Stimulated activated CD8-positive, alpha-beta memory T cell treated with anti-CD3 and anti-CD28 coated beads, Interleukin-2, amount 100 ng/mL, for 1 hour (primary cell): ENCODE measurements around the gene INHBA.

Experiments
- DNase-seq, 2 donors: peaks; one replicate each; pipeline ENCODE4 v3.0.0-alpha.2; 2020; ENCODE audit warnings: low read depth in 2 of 2

The INHBA gene

DNA sequence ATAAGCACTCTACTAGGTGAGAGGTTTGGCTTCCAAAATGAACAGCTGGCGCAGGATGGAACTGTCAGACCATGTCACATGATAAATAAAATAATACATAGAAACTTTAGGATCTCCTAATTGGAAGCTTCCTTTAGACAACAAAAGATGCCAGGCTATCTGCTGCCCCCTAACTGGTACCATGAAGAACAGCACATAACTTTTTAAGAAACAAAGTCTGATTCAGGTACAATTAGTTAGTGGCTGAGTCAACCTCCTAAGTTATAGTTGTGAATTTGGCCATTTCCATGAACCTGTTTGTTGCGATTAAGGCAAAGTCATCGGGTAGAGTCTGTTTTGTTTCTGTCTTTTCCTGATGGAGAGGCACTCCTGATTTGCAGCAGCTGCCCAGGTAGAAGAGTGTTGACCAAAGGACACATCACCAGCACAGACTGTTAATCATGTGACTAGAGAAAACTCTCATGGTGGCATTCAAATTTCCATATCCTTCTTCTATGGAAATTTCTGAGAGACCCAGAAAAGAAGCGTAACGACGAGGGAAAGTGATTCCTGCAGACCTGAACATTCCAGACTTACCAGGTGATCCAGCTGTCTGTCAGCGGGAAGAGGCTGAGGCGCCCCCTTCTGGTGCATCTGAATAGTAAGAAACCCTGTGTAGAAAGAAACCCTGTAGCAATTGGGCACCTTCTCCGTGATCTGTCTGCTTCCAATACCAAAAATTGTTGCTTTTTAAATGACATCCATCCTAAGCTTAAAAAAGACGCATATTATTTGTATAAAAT is 8.6 kb upstream of the INHBA start:
- DNase-seq = no peak

DNA sequence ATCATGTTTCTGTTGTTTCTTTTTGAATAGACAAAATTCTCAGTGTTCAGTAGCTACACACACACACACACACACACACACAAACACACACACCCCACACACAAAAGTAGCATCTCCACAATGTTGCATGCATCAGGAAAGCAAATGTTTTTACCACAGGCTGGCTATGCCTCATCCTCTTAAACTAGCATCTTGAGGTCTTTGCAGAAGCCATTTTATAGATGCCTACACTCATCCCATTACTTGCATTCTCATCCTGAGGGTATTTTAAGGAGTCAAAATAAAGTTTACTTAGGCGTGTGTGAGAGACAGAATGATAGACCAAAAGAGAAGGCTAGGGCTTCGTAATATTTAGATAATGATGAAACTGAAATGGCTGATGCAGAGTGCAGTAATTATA is 7.9 kb upstream of the INHBA start:
- no peak for DNase-seq

DNA sequence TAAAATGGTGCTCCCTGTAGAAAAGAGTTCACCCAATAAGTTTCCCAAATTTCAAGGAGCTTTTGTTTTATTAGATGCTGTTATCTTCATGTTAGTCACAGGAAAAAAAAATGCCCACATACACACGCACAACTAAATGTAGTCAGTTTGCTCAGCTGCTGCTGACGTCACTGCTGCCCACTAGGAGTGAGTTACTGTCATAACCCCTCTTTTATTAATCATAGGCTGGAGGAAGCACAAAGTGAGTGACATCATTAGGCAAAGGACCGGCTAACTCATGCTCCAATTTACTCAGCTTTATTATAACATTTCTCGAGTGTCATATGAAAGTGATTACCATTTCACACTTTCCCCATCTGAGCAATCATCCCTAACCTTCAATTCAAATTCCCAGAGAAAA is 6.7 kb upstream of the INHBA start:
- DNase-seq = no peak

DNA sequence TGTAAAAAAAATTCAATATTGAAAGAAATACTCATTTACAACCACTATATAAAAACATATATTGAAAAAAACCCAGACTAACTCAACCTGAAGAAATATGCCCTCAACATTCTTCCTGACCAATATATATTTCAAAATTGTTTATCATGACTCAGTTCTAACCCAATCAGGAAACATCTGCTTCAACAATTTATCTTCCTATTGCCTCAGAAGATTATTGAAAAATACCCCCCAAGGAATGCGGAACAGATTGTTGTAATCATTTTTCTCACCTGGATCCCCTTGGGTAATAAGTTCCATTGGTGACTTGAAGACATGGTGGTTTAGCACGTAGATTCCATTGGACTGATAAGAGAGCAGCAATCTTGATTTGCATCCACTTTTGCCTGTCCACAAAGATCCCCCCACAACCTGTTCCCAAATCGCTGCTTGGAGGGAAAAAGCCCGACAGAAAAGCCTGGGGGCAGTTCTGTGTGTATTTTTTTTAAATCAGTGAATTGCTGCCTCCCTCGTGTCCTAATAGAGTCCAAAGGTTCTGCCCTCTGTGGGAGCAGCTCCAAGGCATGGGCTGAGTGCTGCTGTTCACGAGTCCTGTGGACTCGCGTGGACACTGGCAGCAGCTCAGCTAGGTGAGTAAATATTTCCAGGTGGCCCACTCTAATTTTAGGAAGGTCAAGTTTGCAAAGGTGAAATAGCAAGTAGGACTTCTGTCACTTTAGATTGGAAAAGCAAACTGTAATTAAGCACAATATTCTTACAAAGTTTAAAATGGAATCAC is 5.9 kb upstream of the INHBA start:
- DNase-seq = no peak

DNA sequence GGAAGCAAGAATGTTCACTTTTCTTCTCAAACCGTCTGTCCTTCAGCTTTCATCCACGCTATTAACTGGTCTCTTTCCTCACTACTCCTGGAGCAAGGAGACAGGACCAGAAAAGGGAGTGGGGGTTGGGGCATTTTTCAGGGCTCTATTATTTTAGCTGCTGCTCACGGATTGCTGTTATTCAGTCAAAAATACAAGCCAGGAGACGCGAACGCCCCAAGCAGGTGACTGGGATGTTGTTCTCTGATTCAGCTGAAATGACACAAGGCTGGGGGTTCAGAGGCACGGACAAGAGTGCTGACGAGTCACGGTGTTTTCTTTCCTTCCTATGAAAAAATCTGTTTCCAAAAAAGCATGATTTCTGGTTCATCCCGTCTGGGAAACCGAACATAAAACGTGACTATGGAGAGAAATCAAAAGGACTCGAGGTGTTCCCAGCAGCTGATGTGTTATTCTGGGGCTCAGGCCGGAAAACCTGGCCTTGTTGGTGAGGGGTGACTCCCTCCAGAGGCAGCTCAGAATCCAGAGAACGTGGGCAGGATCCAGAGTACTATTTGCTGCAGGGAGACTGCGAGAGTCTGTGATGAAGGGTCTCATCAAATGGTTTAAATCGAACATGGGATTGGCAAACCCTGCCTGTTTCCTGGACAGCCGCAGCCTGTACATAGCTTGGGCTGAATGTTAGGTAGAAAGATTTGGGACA is 3.5 kb upstream of the INHBA start:
- no peak for DNase-seq

DNA sequence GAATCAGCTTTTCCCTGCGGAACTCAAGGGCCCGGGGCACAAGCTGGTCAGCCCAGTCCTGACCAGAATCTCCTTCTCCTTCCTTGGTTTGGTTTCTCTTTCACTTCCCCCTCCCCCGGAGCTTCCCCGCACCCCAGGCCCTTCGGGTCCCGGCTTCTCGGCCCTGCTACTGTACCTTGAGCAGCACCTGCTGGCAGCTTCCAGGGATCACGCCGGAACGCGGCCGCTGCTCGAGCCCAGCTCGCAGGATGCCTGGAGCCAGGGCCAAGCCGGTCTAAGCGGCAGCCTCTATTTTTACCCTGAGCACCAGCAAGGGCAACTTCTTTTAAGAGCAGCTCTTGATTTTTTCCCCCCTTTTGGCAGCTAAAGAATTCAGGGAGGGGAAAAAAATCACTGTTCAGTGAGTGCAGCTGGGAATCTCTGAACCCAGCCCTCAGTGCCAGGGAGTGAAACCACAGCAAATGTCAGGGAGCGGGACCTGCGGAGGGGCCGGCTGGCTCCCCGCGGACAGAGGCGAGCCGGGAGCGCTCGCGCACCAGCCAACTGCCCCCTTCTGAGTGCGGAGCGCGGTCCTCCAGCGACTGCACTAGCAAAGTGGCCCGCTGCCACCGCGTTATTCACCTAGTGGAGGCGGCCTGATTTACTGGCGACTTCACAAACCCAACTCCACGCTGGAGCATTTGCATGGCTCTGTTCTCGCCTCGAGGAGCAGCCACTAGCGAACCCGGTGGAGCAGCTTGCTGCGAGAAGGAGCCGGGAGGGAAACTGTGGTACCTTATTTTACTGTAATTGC is 2.4 kb upstream of the INHBA start:
- DNase-seq = peak; percentile 11

DNA sequence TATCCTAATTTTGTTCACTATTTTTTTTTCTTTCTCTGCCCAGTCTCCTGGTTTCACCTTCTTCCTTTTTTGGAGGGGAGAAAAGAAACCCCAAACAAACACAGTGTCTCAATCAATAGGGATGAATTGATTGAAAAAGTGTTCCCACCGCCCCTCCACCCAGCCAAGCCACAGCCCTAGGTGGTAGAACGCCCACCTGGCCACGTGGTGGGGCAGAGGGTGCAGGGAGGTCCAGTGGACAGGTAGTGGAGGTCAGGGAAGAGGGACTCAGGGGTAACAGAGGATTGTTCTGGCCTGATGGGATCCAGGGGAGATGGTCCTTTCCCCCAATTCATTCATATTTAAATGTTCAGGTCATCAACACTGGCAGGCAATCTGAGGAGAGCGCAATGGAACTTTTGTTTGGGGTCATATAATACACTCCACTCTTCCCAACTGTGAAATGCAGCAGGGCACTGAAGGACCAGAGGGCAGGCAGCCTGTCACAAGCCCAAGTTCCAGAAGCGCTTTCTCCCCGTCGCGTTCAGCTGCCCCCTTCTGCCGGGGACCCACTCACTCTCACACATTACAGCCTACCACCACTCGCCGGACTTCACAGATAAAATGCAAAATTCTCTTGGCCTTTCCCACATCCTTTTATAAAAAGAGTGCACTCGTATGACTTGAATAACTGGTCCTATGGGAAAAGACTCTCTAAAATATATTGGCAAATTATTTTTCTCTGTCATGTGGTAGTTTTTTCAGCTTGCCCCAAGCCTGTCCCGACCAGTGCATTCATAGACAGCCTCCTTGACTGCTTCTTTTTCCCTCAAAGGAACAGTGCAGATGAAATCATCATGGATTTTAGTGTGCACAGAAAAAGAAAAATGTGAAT is 1.6 kb downstream of the INHBA start:
- no peak for DNase-seq

DNA sequence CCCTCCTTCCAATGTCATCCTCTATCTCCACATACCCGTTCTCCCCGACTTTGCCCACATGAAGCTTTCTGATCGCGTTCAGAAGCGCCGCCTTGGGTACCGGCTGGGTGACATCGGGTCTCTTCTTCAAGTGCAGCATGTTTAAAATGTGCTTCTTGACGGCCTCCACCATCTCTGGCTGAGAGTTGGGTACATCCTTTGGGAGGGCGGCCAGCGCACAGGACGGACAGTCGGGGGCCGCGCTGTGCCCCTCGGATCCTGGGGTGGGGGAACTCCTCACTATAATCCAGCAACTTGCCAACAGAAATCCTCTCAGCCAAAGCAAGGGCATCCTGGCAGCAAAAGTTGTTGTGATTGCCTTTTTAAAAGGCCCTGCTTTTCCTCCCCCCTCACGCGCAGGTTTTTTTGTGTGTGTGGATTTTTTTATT is 2.8 kb downstream of the INHBA start:
- DNase-seq = no peak

DNA sequence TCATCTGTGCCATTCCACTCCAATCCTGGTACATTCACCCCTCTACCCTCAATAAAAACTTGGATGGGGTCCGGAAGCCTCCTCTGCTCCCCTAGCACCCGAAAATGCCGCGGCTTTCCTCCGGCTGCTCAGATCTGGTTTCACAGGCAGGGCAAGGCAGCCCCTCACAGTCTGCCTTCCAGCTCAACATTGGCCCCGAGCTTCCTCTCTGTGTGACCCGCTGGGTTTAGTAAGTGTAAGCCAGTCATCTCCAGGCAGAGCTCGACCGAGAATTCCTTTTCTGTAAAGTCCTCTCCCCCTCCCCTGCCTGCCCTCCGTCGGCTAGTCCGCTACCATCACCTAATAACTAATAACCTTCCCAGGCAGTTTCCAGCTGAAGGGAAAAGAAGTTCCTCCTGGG is 3.4 kb downstream of the INHBA start:
- DNase-seq = no peak

DNA sequence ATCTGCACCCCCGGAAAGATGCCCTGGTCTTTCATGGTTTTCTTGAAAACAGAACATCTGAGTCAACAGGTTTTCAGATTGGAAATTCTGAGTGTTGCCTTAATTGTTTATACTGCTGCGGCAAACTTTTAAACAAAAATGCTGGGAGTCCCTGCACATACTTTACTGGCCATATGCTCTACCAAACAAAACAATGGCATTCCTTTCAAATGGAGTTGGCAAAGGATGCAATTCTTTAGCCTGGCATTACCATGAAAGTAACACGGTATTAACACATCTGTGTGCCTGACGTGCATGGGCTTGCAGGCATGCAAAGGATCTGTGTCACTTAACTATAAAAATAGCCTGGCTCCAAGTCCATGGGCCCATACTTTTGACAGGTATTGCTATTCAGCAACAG is 4.2 kb downstream of the INHBA start:
- DNase-seq = no peak

DNA sequence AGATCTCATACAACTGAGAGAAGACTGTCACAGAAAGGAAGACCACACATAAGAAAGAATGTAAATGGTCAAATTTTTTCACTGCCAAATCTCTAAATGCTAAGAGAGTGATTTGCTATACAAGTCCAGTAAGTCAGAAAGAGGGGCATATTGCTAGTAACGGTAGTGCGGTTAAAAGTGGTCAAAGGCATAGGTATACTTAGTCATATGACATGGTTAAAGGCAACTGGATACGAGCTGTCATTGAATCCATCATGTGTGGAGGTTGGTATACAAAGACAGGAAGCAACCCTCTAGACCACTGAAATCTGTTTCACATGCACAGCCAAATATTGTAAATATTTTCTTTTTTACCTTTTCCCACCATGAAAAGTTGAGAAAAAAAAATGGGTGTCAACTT is 4.8 kb downstream of the INHBA start:
- no peak for DNase-seq

DNA sequence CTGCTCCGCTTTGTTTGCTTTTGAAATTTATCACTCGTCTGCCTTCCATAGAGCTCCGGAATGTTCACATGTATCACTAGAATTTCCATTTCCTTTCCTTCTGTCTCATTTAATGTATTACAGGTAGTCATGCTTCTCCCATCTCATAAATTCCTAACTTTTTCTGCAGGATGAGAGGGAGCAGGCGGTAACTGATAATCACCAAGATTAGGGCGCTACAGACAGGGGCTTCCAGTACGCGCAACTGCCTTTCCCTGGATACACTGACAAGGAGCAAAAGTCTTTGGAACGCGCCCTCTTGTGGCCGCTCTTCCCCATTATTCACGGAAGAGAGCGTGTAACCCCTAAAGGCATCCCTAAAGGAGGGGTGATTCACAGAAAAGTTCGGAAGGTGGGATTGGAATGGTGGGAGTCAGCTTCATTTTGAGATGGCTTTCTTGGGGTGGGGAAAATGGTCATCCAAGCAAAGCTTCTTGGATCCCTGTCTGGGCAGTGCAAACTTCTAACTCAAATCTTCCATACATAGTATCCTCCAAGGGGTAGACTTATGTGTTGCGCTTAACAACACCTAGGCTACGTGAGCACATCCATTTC is 6.5 kb downstream of the INHBA start:
- DNase-seq = no peak

DNA sequence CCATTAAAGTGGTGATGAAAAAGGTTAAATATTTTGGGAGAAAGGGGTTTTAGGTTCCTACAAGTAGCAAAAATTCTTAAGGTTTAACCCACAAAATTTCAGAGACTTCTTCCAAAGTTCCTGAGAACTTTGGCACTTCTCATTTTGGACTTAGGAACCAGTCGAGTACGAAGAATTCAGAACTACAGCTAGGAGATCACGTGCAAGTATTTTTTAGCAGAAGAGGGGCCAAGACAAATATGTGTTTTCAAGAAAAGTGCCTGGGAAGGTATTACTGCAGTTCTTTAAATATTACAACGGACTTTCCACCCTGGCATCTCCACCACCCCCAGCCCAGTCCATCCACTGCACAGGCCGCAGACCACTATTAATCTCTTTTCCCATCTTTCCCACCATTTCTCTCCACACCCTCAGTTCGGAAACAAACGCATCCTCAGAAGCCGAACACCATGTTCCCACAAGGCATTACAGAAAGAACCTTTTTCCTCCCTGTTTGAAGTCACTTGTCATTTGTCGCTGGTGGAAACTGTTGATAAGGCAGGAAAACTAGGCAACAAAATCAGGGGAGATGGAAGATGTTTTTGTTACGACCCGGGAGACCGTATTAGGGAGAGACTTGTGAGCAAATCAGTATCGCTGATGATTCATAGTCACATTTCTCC is 7.1 kb downstream of the INHBA start:
- DNase-seq = no peak

DNA sequence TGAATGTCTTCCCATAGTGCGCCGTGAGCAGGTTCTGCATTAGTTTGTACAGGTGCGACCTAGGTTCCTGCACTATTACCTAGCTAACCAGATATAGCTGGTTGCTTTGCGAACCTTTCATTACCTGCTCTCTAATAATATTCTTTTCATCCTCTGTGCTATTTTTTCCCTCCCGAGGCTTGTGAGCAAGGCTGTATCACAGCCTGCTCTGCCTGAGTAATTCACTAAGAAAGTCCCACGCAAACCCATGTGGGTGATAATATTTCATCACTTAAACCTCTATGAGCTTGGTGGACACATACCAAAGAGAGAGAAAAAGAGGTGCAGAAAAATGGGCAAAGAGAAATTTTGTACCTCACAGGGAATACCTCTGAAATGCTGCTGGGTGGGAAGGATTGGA is 8.4 kb downstream of the INHBA start:
- DNase-seq = no peak

DNA sequence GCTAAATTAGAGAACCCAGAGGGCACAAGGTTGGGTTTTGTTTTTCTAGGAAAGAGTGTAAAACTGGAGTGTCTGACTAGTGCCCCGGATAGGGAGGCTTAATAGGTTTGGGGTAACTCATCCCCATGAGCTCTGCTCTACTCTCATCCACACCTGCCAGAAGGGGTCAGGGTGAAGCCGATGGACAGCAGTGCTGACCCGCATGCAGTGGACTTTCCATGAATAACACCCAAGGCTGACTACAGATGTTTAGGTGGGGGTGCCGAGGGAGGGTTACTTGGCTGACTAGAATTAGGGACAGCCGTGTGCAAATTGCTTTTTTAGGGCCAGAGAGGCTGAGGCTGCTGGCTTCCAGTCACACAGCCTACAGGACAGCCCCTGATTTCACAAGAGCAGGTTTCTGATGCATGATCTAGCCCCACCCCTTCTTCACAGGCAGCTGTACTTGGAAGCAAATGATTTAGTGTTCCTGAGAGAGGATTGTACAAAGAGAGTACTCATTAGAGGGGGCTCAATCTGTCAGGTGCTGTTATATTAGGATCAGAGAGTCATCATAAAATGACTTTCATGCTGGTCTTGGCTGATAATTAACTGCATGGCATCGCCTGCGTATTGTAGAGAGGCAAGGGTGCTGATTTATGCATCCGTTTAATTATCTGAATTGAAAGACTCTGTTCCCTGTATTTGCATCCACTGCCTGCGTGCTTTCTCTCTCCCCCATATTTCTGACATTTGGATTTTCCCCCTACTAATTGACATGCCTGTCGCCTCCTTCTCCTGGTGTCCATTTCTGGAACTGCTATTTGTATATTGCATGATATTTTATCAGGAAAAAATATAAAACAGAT is 9.5 kb downstream of the INHBA start:
- DNase-seq = no peak

DNA sequence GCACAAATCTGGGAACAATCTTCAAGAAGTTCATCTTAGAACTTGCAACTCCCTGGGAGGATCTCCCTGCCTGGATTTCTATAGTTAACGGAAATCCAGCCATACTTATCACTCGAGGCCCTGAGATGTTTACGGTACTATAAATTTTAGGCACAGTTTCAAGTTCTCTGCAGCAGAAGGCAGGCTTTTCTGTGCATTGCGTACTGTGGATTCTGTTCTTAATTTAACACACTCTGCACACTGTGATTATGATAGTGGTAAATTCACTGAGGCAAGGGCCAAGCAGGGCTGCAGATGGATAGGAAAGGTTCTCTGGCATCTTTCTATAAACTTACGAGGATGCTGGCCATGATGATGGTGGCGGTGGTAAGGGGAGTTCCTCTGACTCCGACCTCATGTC is 10.6 kb downstream of the INHBA start:
- DNase-seq = no peak

DNA sequence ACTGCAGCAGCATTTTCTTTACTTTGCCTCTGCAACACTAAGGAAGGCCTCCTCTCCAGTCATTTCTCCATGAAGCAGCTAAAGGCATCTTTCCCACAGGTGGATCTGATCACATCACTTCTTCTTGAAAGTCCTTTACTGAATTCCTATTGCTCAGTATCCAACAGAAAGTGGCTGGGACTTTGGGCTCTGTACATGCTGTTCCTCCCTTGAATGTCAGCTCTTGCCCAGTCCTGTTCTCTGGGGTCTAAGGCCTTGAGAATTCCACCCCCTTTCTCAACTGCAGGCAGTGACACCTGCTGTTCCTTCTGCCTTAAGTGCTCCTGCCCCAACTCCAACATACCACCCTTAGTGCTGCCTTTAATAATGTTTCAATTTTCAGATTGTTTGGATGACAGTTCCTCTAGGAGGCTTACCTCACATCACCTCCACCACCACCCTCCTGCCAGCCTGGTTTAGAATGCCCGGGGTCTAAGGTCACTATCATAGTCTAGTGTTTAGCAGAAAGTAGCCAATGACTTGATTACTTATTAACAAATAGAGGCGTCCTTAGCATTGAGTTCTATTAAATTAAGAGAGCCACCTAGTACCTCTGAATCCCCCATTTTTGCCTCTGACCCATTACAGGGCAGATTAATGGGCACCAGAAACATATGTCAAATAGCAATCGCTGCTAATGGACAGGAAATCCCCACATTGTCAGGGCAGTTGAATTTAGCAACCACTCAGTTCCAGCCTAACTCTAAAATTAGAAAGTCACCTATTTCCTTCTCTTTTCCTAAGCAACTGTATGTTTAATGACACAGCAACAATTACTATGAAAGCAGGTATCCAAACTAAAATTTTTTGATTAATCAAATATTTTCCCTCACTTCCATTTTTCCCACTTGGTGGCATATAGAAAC is 11.4 kb downstream of the INHBA start:
- no peak for DNase-seq

DNA sequence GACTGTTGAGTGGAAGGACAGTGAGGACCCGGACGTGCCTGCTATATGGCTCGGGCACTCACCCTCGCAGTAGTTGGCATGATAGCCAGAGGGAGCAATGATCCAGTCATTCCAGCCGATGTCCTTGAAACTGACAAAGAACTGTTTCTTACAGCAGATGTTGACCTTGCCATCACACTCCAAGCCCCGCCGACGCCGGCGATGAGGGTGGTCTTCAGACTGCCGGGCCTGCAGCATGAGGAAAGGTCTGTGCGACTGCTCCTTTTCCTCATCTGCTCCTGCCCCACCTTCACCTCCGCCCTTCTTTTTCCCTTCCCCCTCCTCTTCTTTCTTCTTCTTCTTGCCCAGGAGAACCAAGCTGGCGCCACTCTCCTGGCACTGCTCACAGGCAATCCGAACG is 13.1 kb downstream of the INHBA start:
- DNase-seq = no peak
